OCI-LY7 (cell line): ENCODE data around the gene MYBBP1A.

ENCODE experiments used
- EZH2phosphoT487 ChIP-seq: fragments of 200-600 bp; sonication (generic); IDR thresholded peaks from 2 replicates; pipeline ENCODE4 v1.6.1; 2018; ENCODE audit warnings: low read depth, borderline replicate concordance, mild to moderate bottlenecking, mixed run types, antibody characterized with exemption, low read length, moderate library complexity, mixed read lengths
- TF ChIP-seq, protein P1 (sequence below): fragments of 200-600 bp; sonication (generic); conservative IDR thresholded peaks from 2 replicates; pipeline ENCODE4 v1.5.1; 2014; ENCODE audit warnings: mild to moderate bottlenecking, antibody characterized with exemption, low read length, moderate library complexity, mixed read lengths

GRCh38 chr17:4504188-4504587, 51.0 kb downstream of the MYBBP1A start:
- TF ChIP-seq, protein P1, sequence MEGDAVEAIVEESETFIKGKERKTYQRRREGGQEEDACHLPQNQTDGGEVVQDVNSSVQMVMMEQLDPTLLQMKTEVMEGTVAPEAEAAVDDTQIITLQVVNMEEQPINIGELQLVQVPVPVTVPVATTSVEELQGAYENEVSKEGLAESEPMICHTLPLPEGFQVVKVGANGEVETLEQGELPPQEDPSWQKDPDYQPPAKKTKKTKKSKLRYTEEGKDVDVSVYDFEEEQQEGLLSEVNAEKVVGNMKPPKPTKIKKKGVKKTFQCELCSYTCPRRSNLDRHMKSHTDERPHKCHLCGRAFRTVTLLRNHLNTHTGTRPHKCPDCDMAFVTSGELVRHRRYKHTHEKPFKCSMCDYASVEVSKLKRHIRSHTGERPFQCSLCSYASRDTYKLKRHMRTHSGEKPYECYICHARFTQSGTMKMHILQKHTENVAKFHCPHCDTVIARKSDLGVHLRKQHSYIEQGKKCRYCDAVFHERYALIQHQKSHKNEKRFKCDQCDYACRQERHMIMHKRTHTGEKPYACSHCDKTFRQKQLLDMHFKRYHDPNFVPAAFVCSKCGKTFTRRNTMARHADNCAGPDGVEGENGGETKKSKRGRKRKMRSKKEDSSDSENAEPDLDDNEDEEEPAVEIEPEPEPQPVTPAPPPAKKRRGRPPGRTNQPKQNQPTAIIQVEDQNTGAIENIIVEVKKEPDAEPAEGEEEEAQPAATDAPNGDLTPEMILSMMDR = no peak
- TF ChIP-seq EZH2phosphoT487 = no peak
